ENCODE data around the gene LIMCH1.

- TF ChIP-seq CTCF (IDR thresholded peaks at IDR 0.05), result no peak
- no peak for TF ChIP-seq POLR2AphosphoS5 (IDR thresholded peaks at IDR 0.05)
- no peak for TF ChIP-seq POLR2A (IDR thresholded peaks at IDR 0.05)
These were observed 93.6 kb downstream of the LIMCH1 start for GRCh38 chr4:41631523-41631922.
